Hair follicle dermal papilla cell (primary cell): ENCODE data around the gene KCNAB3. TPM values are rescaled to one million over a fixed set of nuclear protein-coding genes. Genes with fewer than 3 reads are reported as not detected.
A peak's percentile ranks its signal among the peaks of the same experiment; 100 is the strongest.

ENCODE experiments used
- small RNA-seq: library from RNA; depleted of rRNA; stranded (forward); fragments of <200 nt; gene quantifications from one replicate; pipeline ENCODE3, GENCODE V24; 2012
- total RNA-seq: library from RNA; depleted of rRNA; stranded (reverse); fragments of >200 nt; gene quantifications from 2 replicates; pipeline ENCODE4 v1.2.3, GENCODE V29; 2012

The KCNAB3 gene
- total RNA-seq, result 0.49 and 1.6 TPM in 2 replicates

DNA sequence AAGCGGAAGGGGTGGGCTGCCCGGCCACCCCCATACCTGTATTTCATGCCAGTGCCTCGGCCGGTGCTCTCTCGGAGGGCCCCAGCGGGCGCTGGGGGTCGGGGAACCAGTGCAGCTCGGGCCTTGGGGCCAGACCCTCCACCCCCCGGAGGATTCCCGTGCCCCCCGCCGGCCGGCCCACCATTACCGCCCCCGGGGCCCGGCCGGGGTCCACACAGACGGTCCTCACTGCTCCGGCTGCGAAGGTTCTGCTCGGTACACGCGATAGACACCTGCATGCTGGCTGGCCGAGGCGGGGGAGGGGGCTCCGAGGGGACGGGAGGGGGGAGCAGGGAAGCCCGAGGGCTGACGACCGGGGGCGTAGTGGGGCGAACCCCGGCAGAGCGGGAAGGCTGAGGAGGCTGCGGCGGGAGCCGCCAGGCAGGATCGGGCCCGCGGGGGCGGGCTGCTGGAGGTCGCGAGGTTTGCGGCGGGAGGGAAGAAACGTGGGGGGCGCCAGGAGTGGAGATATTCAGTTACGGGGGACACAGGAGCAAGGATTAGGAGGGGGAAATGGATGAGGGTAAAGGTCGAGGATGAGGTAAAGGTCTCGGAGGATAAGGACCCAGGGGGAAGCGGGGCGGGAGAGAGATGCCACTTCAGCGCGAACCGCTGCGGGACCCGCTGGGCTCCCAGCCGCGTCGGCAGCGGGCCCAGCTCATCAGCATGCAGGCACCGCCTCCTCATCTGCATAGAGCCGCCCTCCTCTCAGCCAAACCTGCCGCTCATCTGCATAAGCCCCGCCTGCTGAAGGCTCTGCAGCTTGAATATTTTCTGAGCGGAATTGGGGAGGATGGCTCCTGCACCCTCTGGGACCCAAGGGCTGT is at the start of gene KCNAB3:
Gene KCNAB3 (minus strand): TSS at position 699 of the 866 bp plus-strand sequence. CDS start 421 bp downstream, at position 278.

DNA sequence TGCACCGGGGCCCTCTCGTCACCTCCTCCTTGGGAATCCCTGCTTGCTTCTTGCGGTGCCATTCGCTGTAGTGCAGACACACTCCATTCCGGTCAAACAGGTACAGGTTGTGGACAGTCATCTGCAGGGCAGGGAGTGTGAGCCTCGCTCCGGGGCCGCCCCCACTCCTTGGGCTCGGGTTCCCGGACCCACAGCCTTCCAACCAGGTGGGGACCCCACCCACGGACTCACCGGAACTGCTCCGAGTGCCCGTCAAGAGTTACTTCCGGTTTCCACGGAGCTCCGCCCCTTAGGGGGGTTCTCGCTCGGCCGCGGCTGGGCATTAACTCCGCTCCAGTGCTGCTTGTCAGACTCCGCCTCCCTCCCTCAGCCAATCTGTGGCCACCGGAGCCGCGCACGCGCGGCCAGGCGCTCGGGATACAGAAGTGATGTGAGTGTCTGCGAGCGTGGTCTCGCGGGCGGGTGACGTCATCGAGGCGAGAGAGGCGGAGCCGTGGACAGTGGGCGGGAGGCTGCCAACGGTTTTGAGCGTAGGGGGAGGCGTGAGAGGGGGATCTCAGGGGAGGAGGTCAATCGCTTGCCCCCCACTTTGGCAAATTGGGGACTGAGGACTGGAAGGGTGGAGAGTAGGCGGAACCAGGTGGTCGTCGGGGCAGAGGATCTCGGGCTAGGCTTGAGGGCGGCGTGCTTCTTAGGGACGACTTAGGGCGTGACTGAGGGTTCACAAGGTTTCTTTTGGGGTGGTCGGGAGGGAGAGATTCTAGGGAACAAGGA is 2.2 kb upstream of the KCNAB3 start, which contains the start of the genes CNTROB and TRAPPC1:
Gene CNTROB (plus strand): TSS at position 498 of the 774 bp plus-strand sequence. CDS start 874 bp downstream, outside the sequence.
Gene TRAPPC1 (minus strand): TSS at position 238 of the 774 bp plus-strand sequence. CDS start 117 bp downstream, at position 121.

DNA sequence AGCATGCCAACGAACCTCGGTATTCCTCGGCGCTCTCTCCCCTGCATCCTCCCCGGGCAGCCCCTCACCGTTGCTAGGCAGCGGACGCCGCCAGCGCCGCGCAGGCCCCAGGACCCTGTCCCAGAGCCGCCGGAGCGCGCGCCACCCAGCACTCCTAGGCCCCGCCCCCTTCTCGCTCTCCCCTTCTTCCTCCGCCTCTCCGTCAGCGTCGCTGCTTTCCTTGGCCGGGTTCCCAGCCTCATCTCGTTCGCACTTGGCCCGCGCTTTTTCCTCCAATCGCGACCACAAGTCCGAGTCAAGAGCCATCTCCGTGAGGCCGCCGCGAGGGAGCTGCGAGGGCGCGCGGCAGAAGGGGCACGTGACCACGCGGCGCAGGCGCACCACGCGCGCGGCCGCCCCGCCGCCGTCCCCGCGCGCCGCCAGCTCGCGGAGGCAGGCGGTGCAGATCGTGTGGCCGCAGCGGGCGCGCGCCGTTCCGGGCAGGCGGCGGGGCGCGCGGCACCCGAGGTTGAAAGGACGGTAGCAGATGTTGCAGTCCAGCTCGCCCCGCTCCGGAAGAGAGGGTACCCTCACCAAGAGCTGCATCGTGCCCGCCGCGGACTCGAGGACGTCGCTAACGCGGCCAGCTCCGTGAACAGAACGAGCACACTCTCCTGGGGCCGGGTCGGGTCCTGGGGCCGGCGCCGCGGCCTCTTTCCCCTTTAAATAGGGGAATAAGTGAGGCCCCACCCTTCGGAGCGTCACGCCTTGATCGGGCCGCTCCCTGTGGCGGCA is 13.9 kb downstream of the KCNAB3 start, which contains the start of gene RNF227:
Gene RNF227 (minus strand): TSS at position 679 of the 774 bp plus-strand sequence. CDS start 94 bp downstream, at position 585.

DNA sequence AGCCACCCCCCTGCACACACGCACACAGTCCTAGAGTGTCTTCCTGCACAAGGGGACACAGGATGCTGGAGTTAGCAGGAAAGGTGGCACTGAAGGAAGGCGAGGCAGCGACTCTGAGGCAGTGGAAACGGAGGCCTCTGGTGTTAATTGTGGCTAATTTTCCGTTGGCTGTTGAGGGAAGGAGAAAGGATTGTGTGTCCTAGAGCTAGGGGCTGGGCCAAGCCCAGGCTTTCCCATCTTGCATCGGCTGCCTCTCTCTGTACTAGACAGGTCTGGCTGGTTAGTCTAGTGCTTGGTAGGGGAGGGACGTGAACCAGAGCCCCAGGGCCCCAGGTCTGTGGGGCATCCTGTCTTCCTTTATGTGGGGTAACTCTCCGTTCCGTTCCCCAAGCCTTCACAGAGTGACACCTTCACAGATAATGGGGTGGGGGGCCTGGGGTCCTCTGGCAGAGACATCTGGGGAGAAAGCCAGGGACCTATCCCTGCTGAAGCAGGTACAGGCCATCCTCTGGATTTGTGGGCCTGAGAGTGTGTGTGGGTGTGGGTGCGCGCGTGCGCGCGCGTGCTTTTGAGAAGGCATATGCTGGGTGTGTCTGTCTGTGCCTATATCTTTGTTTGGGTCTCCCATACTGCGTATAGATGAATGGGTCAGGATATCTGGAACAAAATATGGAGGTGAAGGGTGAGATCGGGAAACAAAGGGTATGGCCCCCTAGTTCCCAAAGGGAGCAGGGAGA is 41.3 kb downstream of the KCNAB3 start, which contains the start of gene CHD3:
Gene CHD3 (plus strand): TSS at position 606 of the 737 bp plus-strand sequence. CDS start 212 bp downstream, outside the sequence.

Small RNAs within 50 kb of the gene (small RNA-seq; reads per million reads assigned to genes)
- 1.2 reads per million, percentile 23 among the genes with 10 or more reads in this experiment for gene SCARNA21

Other genes with a start within 250 kb of the KCNAB3 start
- 62.7 and 67.7 TPM in 2 replicates for gene TP53, start 242.4 kb downstream of the KCNAB3 start, total RNA-seq
- 2.8 and 3.8 TPM in 2 replicates for gene WRAP53, start 241.4 kb downstream of the KCNAB3 start, total RNA-seq
- gene EFNB3, start 224.7 kb downstream of the KCNAB3 start, total RNA-seq, result 3.2 and 5.2 TPM in 2 replicates
- gene DNAH2, start 212.1 kb downstream of the KCNAB3 start, total RNA-seq, result 0.12 and 0.16 TPM in 2 replicates
- 7.7 and 10.7 TPM in 2 replicates for gene KDM6B, start 95.6 kb downstream of the KCNAB3 start, total RNA-seq
- gene TMEM88, start 74.8 kb downstream of the KCNAB3 start, total RNA-seq, result 0.16 and 0.24 TPM in 2 replicates
- gene NAA38, start 72.3 kb downstream of the KCNAB3 start, total RNA-seq, result 25.2 and 27.8 TPM in 2 replicates
- 10.7 and 12.8 TPM in 2 replicates for gene CYB5D1, start 71.9 kb downstream of the KCNAB3 start, total RNA-seq
- 114 and 141 TPM in 2 replicates for gene CHD3, start 41.1 kb downstream of the KCNAB3 start, total RNA-seq
- 1.3 and 4.2 TPM in 2 replicates for gene RNF227, start 13.6 kb downstream of the KCNAB3 start, total RNA-seq
- 39.1 and 42.9 TPM in 2 replicates for gene TRAPPC1, start 2.1 kb upstream of the KCNAB3 start, total RNA-seq
- 22.2 and 23.3 TPM in 2 replicates for gene CNTROB, start 2.4 kb upstream of the KCNAB3 start, total RNA-seq
- not detected in 2 replicates for gene GUCY2D, start 72.8 kb upstream of the KCNAB3 start, total RNA-seq
- not detected in 2 replicates for gene ALOX15B, start 109.2 kb upstream of the KCNAB3 start, total RNA-seq
- 0.12 TPM in 1 of 2 replicates, not detected in the other for gene ALOX12B, start 157.9 kb upstream of the KCNAB3 start, total RNA-seq
- under 0.01 TPM in 1 of 2 replicates, not detected in the other for gene ALOXE3, start 188.7 kb upstream of the KCNAB3 start, total RNA-seq
- 0.16 and 0.73 TPM in 2 replicates for gene HES7, start 194.2 kb upstream of the KCNAB3 start, total RNA-seq
- 12.3 and 17.2 TPM in 2 replicates for gene PER1, start 222.5 kb upstream of the KCNAB3 start, total RNA-seq
- 4.4 and 5.5 TPM in 2 replicates for gene VAMP2, start 233.1 kb upstream of the KCNAB3 start, total RNA-seq
- 11.0 and 14.8 TPM in 2 replicates for gene TMEM107, start 246.5 kb upstream of the KCNAB3 start, total RNA-seq